Activated CD4-positive, alpha-beta T cell treated with anti-CD3 and anti-CD28 coated beads, Interleukin-2, amount 10 ng/mL, durations not matched to agents 24 days and 14 days (primary cell): ENCODE measurements around the gene GRIP2. TPM values are rescaled to one million over a fixed set of nuclear protein-coding genes. Genes with fewer than 3 reads are reported as not detected.

Experiments
- DNase-seq: peaks from one replicate; pipeline ENCODE4 v3.0.0; 2022
- H3K27ac Mint-ChIP-seq: one replicate; pipeline ENCODE4 v1.8.0; 2022; ENCODE audit warnings: mild to moderate bottlenecking, mixed read lengths
- H3K27me3 Mint-ChIP-seq: one replicate; pipeline ENCODE4 v1.8.0; 2022; ENCODE audit warnings: mixed read lengths
- H3K36me3 Mint-ChIP-seq: one replicate; pipeline ENCODE4 v1.8.0; 2022; ENCODE audit warnings: low read depth, mild to moderate bottlenecking, mixed read lengths
- H3K4me1 Mint-ChIP-seq: one replicate; pipeline ENCODE4 v1.8.0; 2021; ENCODE audit warnings: mixed read lengths
- H3K4me3 Mint-ChIP-seq: one replicate; pipeline ENCODE4 v1.8.0; 2022; ENCODE audit warnings: mild to moderate bottlenecking, moderate library complexity, mixed read lengths
- H3K9me3 Mint-ChIP-seq: one replicate; pipeline ENCODE4 v1.8.0; 2021; ENCODE audit warnings: mixed read lengths
- intact Hi-C: fragments of 100-400 bp; cut with micrococcal nuclease; formaldehyde crosslinking; loops from one replicate; pipeline ENCODE4 v1.15.1; 2023
- total RNA-seq: library from RNA; stranded (reverse); gene quantifications from 2 replicates; pipeline ENCODE4 v1.2.3, GENCODE V29; 2022

GRIP2 gene
- total RNA-seq, 1 donor from 2014 or later: not detected

- no peaks in the 10 kb centered on the region for H3K36me3 Mint-ChIP-seq
- intact Hi-C loops: no loop called here
Observed at GRCh38 chr3:14540821-14541385, 761 bp upstream of the GRIP2 start.

GRCh38 chr3:14539384-14539741 is 779 bp downstream of the GRIP2 start:
- intact Hi-C loops: no loop called here

More at GRCh38 chr3:14540821-14541385, 761 bp upstream of the GRIP2 start:
- Mint-ChIP-seq H3K27ac (no peak overlapping the region), H3K9me3 (no peaks in the 10 kb centered on the region), H3K4me3 (no peak overlapping the region), H3K27me3 (no peaks in the 10 kb centered on the region), H3K4me1 (no peaks in the 10 kb centered on the region)
- DNase-seq: no peak

DNA sequence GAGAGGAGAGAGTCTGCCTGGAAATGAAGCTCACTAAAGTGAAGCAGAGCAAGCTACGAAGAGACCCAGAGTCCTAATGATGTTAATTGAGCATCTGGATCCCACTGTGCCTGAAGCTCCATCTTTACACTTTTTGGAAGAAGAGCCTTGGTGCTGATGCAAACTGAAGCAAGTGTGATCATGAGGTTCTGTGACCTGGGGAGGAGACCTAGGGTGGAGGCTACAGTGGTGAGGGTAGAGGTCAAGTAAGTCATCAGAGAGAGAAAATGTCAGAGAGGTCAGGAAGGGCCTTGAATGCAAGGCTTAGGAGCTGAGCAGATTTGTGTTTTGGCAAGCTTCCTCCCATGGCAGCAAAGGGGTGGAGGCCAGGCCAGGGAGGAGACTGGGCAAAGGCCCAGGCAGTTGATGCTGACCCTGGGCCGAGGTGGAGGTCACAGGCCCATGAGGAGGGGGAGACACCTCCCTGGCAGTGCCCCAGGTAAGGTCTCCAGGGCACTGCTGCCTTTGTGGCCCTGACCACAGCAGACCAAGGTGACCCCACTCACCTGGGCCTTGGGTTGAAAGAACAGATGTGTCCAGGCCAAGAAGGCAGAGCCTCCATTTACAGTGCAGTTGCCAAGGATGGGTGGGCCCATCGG is 1.6 kb downstream of the GRIP2 start:
- Mint-ChIP-seq H3K27ac (no peak overlapping the region), H3K4me3 (no peak overlapping the region), H3K27me3 (no peaks in the 10 kb centered on the region), H3K9me3 (no peaks in the 10 kb centered on the region), H3K36me3 (no peaks in the 10 kb centered on the region), H3K4me1 (no peaks in the 10 kb centered on the region)
- intact Hi-C loops: no loop called here
- DNase-seq: no peak

More at GRCh38 chr3:14539384-14539741, 779 bp downstream of the GRIP2 start:
- Mint-ChIP-seq H3K27me3 (no peaks in the 10 kb centered on the region), H3K9me3 (no peaks in the 10 kb centered on the region), H3K4me3 (no peak overlapping the region), H3K4me1 (no peaks in the 10 kb centered on the region), H3K27ac (no peak overlapping the region), H3K36me3 (no peaks in the 10 kb centered on the region)
- DNase-seq: no peak

- no peak overlapping the region for H3K4me3 Mint-ChIP-seq
Observed at GRCh38 chr3:14537590-14538450, 2.3 kb downstream of the GRIP2 start.

GRCh38 chr3:14536837-14537589 is 3.1 kb downstream of the GRIP2 start:
- Mint-ChIP-seq H3K4me3 (no peak overlapping the region), H3K27ac (no peak overlapping the region), H3K9me3 (no peaks in the 10 kb centered on the region), H3K27me3 (no peaks in the 10 kb centered on the region), H3K36me3 (no peaks in the 10 kb centered on the region), H3K4me1 (no peaks in the 10 kb centered on the region)
- intact Hi-C loops: no loop called here
- no peak for DNase-seq

More at GRCh38 chr3:14537590-14538450, 2.3 kb downstream of the GRIP2 start:
- intact Hi-C loops: no loop called here
- H3K27me3 Mint-ChIP-seq: no peaks in the 10 kb centered on the region
- H3K9me3 Mint-ChIP-seq: no peaks in the 10 kb centered on the region
- no peaks in the 10 kb centered on the region for H3K36me3 Mint-ChIP-seq
- H3K27ac Mint-ChIP-seq: no peak overlapping the region
- DNase-seq: no peak
- H3K4me1 Mint-ChIP-seq: no peaks in the 10 kb centered on the region

GRCh38 chr3:14536055-14536815 is 3.9 kb downstream of the GRIP2 start:
- DNase-seq: no peak
- Mint-ChIP-seq H3K36me3 (no peaks in the 10 kb centered on the region), H3K4me1 (no peaks in the 10 kb centered on the region), H3K27ac (no peak overlapping the region), H3K4me3 (no peak overlapping the region), H3K27me3 (no peaks in the 10 kb centered on the region), H3K9me3 (no peaks in the 10 kb centered on the region)
- intact Hi-C loops: no loop called here

DNA sequence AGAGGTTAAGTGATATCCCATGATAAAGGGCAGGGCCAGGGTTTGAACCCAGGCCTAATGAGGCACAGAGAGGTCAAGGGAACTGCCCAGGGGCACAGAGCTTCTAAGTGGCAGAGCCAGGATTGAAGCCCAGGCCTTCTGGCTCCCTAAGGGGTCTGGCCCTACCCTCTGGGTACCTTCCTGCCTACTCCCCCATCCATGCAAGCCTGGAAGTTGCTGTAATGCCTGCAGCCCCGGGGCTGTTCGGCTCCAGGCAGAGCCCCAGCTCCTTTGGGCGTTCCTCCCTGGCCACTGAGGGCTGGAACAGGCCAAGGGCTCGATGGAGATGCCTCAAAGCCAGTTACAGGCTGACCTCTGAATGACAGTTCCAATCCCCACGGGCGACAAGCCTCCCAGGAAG is 4.5 kb downstream of the GRIP2 start:
- H3K4me1 Mint-ChIP-seq: no peaks in the 10 kb centered on the region
- no peak overlapping the region for H3K4me3 Mint-ChIP-seq
- H3K27me3 Mint-ChIP-seq: no peaks in the 10 kb centered on the region
- no peaks in the 10 kb centered on the region for H3K36me3 Mint-ChIP-seq
- intact Hi-C loops: no loop called here
- H3K27ac Mint-ChIP-seq: no peak overlapping the region
- DNase-seq: no peak
- H3K9me3 Mint-ChIP-seq: no peaks in the 10 kb centered on the region

DNA sequence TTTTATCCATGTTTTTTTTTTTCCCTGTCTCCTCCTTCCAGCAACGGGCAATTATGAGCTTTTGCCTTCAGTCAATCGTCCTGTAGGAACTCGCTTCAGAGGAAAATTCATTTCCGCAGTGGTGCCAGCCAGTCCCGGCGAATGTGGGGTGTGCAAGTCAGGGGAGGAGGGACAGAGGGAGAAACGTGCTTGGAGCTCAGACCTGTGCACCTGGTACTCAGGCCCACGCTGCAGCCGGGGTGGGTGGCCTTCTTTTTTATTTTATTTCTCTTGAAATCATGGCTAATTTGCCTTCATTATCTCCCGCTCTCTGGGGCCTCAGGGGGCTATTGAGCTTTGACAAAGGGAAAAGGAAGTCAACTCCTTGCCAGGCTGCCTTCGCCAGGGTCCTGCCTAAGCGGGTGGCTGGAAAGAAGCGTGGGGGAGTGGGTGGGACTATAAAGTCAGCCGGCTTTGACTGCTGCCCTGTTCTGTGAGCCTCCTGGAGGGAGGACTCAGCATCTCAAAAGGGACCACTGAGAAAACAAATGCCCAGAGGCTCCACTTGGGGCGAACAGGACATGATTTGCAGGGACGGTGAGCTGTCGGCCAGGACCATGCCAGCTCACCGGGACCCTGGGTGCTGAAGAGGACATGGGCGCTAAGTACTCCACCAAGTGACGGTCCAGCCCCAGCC is 5.5 kb downstream of the GRIP2 start:
- H3K9me3 Mint-ChIP-seq: no peaks in the 10 kb centered on the region
- H3K4me3 Mint-ChIP-seq: no peak overlapping the region
- H3K27me3 Mint-ChIP-seq: peaks cover 3% of the 10 kb centered on the region
- intact Hi-C loops: no loop called here
- H3K36me3 Mint-ChIP-seq: no peaks in the 10 kb centered on the region
- H3K27ac Mint-ChIP-seq: no peak overlapping the region
- H3K4me1 Mint-ChIP-seq: no peaks in the 10 kb centered on the region
- DNase-seq: no peak

GRCh38 chr3:14533457-14533958 is 6.6 kb downstream of the GRIP2 start:
- intact Hi-C loops: no loop called here
- H3K4me1 Mint-ChIP-seq: no peaks in the 10 kb centered on the region
- no peak for DNase-seq
- no peak overlapping the region for H3K27ac Mint-ChIP-seq
- no peaks in the 10 kb centered on the region for H3K36me3 Mint-ChIP-seq
- no peak overlapping the region for H3K4me3 Mint-ChIP-seq
- H3K9me3 Mint-ChIP-seq: no peaks in the 10 kb centered on the region
- peaks cover 3% of the 10 kb centered on the region for H3K27me3 Mint-ChIP-seq

DNA sequence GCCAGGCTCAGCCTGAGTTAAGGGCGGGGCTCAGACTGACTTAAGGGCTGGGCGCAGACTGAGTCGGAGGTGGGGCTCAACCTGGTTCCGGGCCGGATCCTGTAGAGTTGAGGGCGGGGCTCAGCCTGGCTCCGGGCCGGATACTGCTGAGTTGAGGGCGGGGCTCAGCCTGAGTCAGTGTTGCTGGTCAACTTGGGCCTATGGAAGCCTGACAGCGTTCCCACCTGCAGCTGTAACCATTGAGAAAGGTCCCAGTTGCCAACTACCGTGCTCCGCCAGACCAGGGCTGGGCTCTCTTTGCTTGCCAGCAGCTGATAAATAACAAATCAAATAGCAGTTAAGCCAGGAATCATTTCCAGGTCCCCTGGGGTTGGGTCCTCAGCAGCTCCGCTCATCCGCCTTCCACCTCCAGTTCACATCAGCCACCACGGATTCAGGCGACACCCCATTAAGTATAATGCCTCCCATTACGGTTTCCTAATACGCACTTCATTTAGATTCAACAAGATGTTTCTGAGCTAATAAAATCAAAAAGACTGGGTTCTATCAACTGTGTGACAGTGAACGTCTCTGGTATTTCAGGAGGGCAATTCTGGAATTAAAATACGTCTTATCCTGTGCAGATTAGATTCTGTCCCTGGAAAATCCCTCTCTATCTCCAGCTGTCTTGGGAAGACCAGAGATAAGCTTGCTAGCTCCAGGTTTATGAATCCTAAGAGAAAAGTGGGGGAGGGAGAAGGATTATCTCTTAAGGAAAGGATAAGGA is 7.3 kb downstream of the GRIP2 start:
- Mint-ChIP-seq H3K4me3 (no peak overlapping the region), H3K27ac (no peak overlapping the region), H3K36me3 (no peaks in the 10 kb centered on the region), H3K27me3 (peaks cover 6% of the 10 kb centered on the region), H3K4me1 (no peaks in the 10 kb centered on the region), H3K9me3 (no peaks in the 10 kb centered on the region)
- no peak for DNase-seq
- intact Hi-C loops: no loop called here

DNA sequence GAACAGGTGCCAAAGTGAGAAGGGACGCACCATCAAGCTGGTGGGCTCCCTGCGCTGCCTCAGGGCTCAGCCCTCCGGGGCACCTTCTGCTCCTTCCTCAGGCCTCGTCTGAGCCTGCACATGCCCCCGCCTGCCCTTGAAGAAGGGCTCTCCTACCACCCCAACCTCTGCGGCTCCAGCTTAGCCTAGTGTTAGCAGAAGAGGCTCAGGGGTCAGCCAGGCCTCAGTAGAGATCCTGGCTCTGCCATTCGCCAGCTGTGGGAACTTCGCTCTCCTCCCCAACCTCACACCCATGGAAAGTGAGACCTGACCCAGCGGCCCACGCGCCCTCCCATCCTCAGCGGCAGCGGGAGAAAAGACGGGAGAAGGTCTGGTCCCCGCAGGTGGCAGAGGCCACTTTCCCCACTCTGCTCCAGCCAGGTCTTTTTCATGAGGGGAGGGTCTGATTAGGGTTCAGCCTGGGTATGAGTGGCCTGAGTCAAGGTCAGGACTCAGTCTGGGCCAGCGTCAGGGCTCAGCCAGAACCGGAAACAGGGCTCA is 8.2 kb downstream of the GRIP2 start:
- no peak overlapping the region for H3K27ac Mint-ChIP-seq
- H3K4me3 Mint-ChIP-seq: no peak overlapping the region
- H3K9me3 Mint-ChIP-seq: no peaks in the 10 kb centered on the region
- intact Hi-C loops: no loop called here
- H3K4me1 Mint-ChIP-seq: no peaks in the 10 kb centered on the region
- H3K36me3 Mint-ChIP-seq: no peaks in the 10 kb centered on the region
- DNase-seq: no peak
- H3K27me3 Mint-ChIP-seq: peaks cover 9% of the 10 kb centered on the region

- H3K27me3 Mint-ChIP-seq: peaks cover 14% of the 10 kb centered on the region
- intact Hi-C loops: no loop called here
- H3K4me1 Mint-ChIP-seq: no peaks in the 10 kb centered on the region
- DNase-seq: no peak
- H3K9me3 Mint-ChIP-seq: no peaks in the 10 kb centered on the region
- H3K36me3 Mint-ChIP-seq: no peaks in the 10 kb centered on the region
- H3K27ac Mint-ChIP-seq: no peak overlapping the region
- H3K4me3 Mint-ChIP-seq: no peak overlapping the region
Observed at GRCh38 chr3:14528081-14528480, 12.1 kb downstream of the GRIP2 start.
